Endodermal cell (in vitro differentiated cells): Measurements from ENCODE around the gene TOP2B. TPM values are rescaled to one million over a fixed set of nuclear protein-coding genes. Genes with fewer than 3 reads are reported as not detected.

ENCODE experiments used
- DNase-seq: peaks from one replicate; pipeline ENCODE4 v3.0.0-alpha.2; 2017
- H3K27ac ChIP-seq: 2 replicates; pipeline ENCODE4 v1.5.1; 2013; ENCODE audit warnings: mild to moderate bottlenecking, low read depth, low read length, moderate library complexity
- H3K27me3 ChIP-seq: 2 replicates; pipeline ENCODE4 v1.6.1; 2013; ENCODE audit warnings: mild to moderate bottlenecking, low read length, moderate library complexity; ENCODE audit not compliant: insufficient read depth, control insufficient read depth, poor library complexity, severe bottlenecking
- H3K36me3 ChIP-seq: 2 replicates; pipeline ENCODE4 v1.7.0; 2013; ENCODE audit warnings: mild to moderate bottlenecking, low read length, moderate library complexity; ENCODE audit not compliant: control insufficient read depth, insufficient read depth
- H3K4me1 ChIP-seq: one replicate; pipeline ENCODE4 v1.7.0; 2013; ENCODE audit warnings: low read length; ENCODE audit not compliant: control insufficient read depth, insufficient read depth
- H3K4me3 ChIP-seq: 2 replicates; pipeline ENCODE4 v1.5.1; 2013; ENCODE audit warnings: mild to moderate bottlenecking, low read length, moderate library complexity
- H3K9ac ChIP-seq: 2 replicates; pipeline ENCODE4 v1.6.1; 2013; ENCODE audit warnings: mild to moderate bottlenecking, low read length, moderate library complexity; ENCODE audit not compliant: poor library complexity, severe bottlenecking; ENCODE audit errors: extremely low read depth
- H3K9me3 ChIP-seq: 2 replicates; pipeline ENCODE4 v1.6.1; 2013; ENCODE audit warnings: mild to moderate bottlenecking, low read length, moderate library complexity; ENCODE audit not compliant: control insufficient read depth
- H3K27ac Mint-ChIP-seq: 2 replicates; pipeline ENCODE4 v1.8.0; 2020; ENCODE audit warnings: mixed read lengths
- H3K27me3 Mint-ChIP-seq: 2 replicates; pipeline ENCODE4 v1.8.0; 2021; ENCODE audit warnings: mild to moderate bottlenecking, mixed read lengths; ENCODE audit not compliant: insufficient read depth
- H3K36me3 Mint-ChIP-seq: 2 replicates; pipeline ENCODE4 v1.8.0; 2020; ENCODE audit warnings: low read depth, mixed read lengths
- H3K4me1 Mint-ChIP-seq: 2 replicates; pipeline ENCODE4 v1.8.0; 2020; ENCODE audit warnings: mixed read lengths
- H3K4me3 Mint-ChIP-seq: 2 replicates; pipeline ENCODE4 v1.8.0; 2020; ENCODE audit warnings: mild to moderate bottlenecking, moderate library complexity, mixed read lengths
- H3K9me3 Mint-ChIP-seq: 2 replicates; pipeline ENCODE4 v1.8.0; 2020; ENCODE audit warnings: mild to moderate bottlenecking, mixed read lengths
- WGBS, 2 experiments: methylation state at CpG; one replicate each; pipeline versions ENCODE4 v1.1.5 to v1.1.7; 2013; ENCODE audit warnings: missing lambda C conversion rate in 2 of 2, mixed read lengths in 1 of 2; ENCODE audit not compliant: insufficient coverage in 1 of 2, insufficient read length in 1 of 2; 5-methylcytosine and 5-hydroxymethylcytosine counted together
- total RNA-seq, 2 donors: library from RNA; stranded (reverse); fragmentation: NEBNext Ultra II Directional in 1 of 2; extraction: Animal tissue kit (Norgen Biotek cat#: 25700) in 1 of 2; gene quantifications; 2 replicates in 1 of 2; 3 replicates in 1 of 2; pipeline ENCODE4 v1.2.1, GENCODE V29; 2021
- TF ChIP-seq, protein P1 (sequence below): fragments of 200-600 bp; sonication (generic); conservative IDR thresholded peaks from 2 replicates; pipeline ENCODE4 v1.5.0; 2021; ENCODE audit warnings: antibody characterized with exemption, mild to moderate bottlenecking

TOP2B gene
- total RNA-seq, 2 donors from 2014 or later, result 182 to 209 TPM

DNA sequence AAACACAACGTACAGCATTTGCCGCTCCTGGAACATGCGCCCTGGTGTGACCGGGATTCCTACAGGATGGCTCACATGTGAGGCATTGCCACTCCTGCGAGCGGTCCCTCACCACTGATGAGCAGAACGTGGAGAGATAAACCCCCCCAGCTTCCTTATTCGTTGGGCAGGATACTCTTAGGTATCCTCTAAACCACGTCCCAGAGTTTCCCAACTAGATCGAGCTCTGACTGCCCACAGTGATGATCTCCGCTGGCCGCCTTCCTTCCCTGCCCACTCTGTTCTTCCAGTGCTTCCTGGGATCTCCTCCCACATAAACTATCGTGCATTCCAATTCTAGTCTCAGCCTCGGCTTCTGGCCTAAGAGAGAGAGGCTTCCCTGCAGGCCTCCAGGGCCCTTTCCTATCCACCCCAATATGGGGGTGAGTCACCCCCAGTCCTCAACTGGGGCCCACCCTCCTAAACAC, 91.8 kb downstream of the TOP2B start:
- Histone ChIP-seq H3K4me3 (no peak overlapping the region), H3K36me3 (peaks cover 41% of the 10 kb centered on the region), H3K9ac (no peak overlapping the region), H3K9me3 (no peaks in the 10 kb centered on the region), H3K27ac (peak overlapping the region; percentile 33), H3K27me3 (no peaks in the 10 kb centered on the region), H3K4me1 (no peaks in the 10 kb centered on the region)
- DNase-seq, result no peak
- Mint-ChIP-seq H3K27me3 (no peaks in the 10 kb centered on the region), H3K4me3 (no peak overlapping the region), H3K36me3 (peaks cover 48% of the 10 kb centered on the region), H3K9me3 (no peaks in the 10 kb centered on the region), H3K4me1 (no peaks in the 10 kb centered on the region), H3K27ac (no peak overlapping the region)
- 75 to 90% methylated on average over 14 of the region's 14 CpGs for WGBS, 2 experiments
- TF ChIP-seq, protein P1, sequence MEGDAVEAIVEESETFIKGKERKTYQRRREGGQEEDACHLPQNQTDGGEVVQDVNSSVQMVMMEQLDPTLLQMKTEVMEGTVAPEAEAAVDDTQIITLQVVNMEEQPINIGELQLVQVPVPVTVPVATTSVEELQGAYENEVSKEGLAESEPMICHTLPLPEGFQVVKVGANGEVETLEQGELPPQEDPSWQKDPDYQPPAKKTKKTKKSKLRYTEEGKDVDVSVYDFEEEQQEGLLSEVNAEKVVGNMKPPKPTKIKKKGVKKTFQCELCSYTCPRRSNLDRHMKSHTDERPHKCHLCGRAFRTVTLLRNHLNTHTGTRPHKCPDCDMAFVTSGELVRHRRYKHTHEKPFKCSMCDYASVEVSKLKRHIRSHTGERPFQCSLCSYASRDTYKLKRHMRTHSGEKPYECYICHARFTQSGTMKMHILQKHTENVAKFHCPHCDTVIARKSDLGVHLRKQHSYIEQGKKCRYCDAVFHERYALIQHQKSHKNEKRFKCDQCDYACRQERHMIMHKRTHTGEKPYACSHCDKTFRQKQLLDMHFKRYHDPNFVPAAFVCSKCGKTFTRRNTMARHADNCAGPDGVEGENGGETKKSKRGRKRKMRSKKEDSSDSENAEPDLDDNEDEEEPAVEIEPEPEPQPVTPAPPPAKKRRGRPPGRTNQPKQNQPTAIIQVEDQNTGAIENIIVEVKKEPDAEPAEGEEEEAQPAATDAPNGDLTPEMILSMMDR, result no peak

DNA sequence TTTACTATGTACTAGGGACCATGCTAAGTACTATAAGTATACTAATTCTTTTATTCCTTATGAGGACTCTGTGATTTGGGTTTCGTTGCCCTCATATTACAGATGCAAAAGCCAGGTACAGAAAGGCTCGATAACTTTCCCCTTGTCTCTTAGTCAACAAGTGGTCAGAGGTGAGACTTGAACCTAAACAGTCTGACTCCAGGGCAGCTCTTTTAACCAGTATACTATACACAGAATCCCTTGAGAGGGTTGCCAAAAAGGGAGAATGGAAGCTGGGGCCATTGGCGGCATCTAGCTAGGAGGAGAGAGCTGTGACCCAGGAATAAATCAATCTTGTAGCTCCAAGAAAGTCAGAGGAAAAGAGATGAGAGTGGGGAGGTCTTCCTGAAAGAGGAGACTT, 92.4 kb downstream of the TOP2B start:
- H3K36me3 Mint-ChIP-seq, result peaks cover 52% of the 10 kb centered on the region
- TF ChIP-seq, protein P1, result no peak
- Histone ChIP-seq H3K4me3 (no peak overlapping the region), H3K4me1 (no peaks in the 10 kb centered on the region), H3K36me3 (peaks cover 46% of the 10 kb centered on the region), H3K9ac (no peak overlapping the region), H3K27me3 (no peaks in the 10 kb centered on the region), H3K27ac (no peak overlapping the region), H3K9me3 (no peaks in the 10 kb centered on the region)
- H3K27ac Mint-ChIP-seq, result no peak overlapping the region
- H3K9me3 Mint-ChIP-seq, result no peaks in the 10 kb centered on the region
- H3K27me3 Mint-ChIP-seq, result no peaks in the 10 kb centered on the region
- H3K4me3 Mint-ChIP-seq, result no peak overlapping the region
- no peaks in the 10 kb centered on the region for H3K4me1 Mint-ChIP-seq
- DNase-seq, result no peak
- 83 to 95% methylated on average over 1 to 3 of the region's 3 CpGs for WGBS, 2 experiments

DNA sequence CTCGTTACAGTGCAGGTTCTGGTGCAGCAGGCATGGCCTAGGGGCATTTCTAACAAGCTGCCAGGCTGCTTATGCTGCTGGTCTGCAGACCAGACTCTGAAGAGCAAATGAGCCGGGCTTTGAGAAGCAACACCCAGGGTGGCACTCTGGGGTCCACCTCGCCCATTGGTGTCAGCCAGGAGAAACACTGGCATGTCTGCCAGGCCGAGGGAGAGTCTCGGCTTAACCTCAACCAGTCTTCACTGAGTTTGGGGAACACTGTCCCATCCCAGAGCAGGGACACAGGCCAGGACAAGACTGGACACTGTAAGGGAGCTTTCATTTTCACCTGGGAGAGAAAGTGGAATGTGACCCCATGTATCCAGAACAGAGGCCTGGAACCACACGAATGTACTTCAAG, 93.4 kb downstream of the TOP2B start:
- Histone ChIP-seq H3K27me3 (no peaks in the 10 kb centered on the region), H3K36me3 (peaks cover 41% of the 10 kb centered on the region), H3K9me3 (no peaks in the 10 kb centered on the region), H3K27ac (no peak overlapping the region), H3K9ac (no peak overlapping the region), H3K4me3 (no peak overlapping the region), H3K4me1 (no peaks in the 10 kb centered on the region)
- Mint-ChIP-seq H3K36me3 (peaks cover 44% of the 10 kb centered on the region), H3K9me3 (no peaks in the 10 kb centered on the region), H3K4me3 (no peak overlapping the region), H3K27me3 (no peaks in the 10 kb centered on the region), H3K27ac (no peak overlapping the region), H3K4me1 (no peaks in the 10 kb centered on the region)
- TF ChIP-seq, protein P1, result no peak
- WGBS, 2 experiments, result 91 to 93% methylated on average over 4 to 6 of the region's 6 CpGs
- DNase-seq, result no peak
